SK-N-MC (cell line): ENCODE data around the gene STON2.

Experiments
- EZH2 ChIP-seq: fragments of 200-600 bp; sonication (generic); IDR thresholded peaks from one replicate; pipeline ENCODE4 v1.6.1; 2017; ENCODE audit warnings: antibody characterized with exemption
- FOXP2 ChIP-seq: optimal IDR thresholded peaks from 2 replicates; pipeline ENCODE3; 2011; ENCODE audit warnings: mild to moderate bottlenecking, moderate library complexity; ENCODE audit not compliant: insufficient read depth; ENCODE audit errors: extremely low read length, control extremely low read depth

- TF ChIP-seq EZH2: no peak
- no peak for TF ChIP-seq FOXP2
These were observed 46.3 kb upstream of the STON2 start for GRCh38 chr14:81446279-81447007.
